Measurements from ENCODE around the gene ADARB2.
"Not testable (repeated sequence)": the region's sequence is repeated elsewhere in the genome, so short reads cannot be mapped to it uniquely, and the experiment has no call there.

Gene ADARB2

DNA sequence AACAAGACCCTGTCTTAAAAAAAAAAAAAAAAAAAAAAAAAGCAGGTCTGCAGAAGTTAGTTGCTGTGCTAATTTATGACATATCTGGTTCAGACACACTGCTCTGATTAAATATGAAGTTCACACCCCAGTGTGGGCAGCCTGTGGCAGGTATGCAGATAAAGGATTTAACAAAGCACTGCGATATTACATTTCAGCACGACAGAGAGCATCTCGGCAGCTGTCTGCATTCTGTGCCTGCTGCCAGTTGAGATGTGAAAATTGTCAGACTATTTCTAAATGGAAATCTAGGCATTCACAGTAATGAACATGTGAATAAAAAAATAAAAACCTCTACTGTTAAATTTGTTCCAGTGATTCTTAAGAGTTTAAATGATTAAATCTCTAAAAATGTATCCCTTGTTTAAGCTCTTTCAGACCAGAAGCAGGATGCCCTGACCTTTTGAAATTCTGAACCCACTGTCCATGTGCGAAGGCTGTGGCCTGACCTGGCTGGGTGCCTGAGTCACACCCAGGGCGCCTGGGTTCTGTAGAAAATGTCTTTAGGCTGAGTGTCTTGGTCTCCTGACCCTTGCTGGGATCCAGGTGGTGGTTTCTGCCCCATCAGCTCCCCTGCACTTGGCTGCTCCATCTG, 408.2 kb downstream of the ADARB2 start:
- TF ChIP-seq, protein P1, sequence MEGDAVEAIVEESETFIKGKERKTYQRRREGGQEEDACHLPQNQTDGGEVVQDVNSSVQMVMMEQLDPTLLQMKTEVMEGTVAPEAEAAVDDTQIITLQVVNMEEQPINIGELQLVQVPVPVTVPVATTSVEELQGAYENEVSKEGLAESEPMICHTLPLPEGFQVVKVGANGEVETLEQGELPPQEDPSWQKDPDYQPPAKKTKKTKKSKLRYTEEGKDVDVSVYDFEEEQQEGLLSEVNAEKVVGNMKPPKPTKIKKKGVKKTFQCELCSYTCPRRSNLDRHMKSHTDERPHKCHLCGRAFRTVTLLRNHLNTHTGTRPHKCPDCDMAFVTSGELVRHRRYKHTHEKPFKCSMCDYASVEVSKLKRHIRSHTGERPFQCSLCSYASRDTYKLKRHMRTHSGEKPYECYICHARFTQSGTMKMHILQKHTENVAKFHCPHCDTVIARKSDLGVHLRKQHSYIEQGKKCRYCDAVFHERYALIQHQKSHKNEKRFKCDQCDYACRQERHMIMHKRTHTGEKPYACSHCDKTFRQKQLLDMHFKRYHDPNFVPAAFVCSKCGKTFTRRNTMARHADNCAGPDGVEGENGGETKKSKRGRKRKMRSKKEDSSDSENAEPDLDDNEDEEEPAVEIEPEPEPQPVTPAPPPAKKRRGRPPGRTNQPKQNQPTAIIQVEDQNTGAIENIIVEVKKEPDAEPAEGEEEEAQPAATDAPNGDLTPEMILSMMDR (IDR thresholded peaks at IDR 0.05; ENCODE audit: control extremely low read depth, extremely low read depth, low read depth, missing control alignments), result no peak
- CTCF ChIA-PET, result no interaction called here

GRCh38 chr10:1328161-1328823, 409.0 kb downstream of the ADARB2 start:
- no peak for DNase-seq (ENCODE audit: extremely low spot score)
- POLR2A ChIA-PET, result no interaction called here
- TF ChIP-seq, protein P1 (IDR thresholded peaks at IDR 0.05; ENCODE audit: control extremely low read depth, extremely low read depth, low read depth, missing control alignments), result no peak
- CTCF ChIA-PET, result no interaction called here

More for the DNA sequence above, 408.2 kb downstream of the ADARB2 start:
- POLR2A ChIA-PET, result no interaction called here
- no peak for DNase-seq (ENCODE audit: extremely low spot score)

GRCh38 chr10:1327759-1328158, 409.6 kb downstream of the ADARB2 start:
- ChIA-PET POLR2A (no interaction called here), CTCF (no interaction called here)
- no peak for DNase-seq (ENCODE audit: extremely low spot score)
- TF ChIP-seq, protein P1 (IDR thresholded peaks at IDR 0.05; ENCODE audit: control extremely low read depth, extremely low read depth, low read depth, missing control alignments), result no peak

GRCh38 chr10:1326514-1326913, 410.8 kb downstream of the ADARB2 start:
- POLR2A ChIA-PET; CTCF ChIA-PET; DNase-seq (ENCODE audit: extremely low spot score): not testable (repeated sequence)

GRCh38 chr10:1324903-1325302, 412.4 kb downstream of the ADARB2 start:
- ChIA-PET POLR2A (no interaction called here), CTCF (no interaction called here)
- TF ChIP-seq, protein P1 (IDR thresholded peaks at IDR 0.05; ENCODE audit: control extremely low read depth, extremely low read depth, low read depth, missing control alignments), result no peak
- DNase-seq (ENCODE audit: extremely low spot score), result no peak

DNA sequence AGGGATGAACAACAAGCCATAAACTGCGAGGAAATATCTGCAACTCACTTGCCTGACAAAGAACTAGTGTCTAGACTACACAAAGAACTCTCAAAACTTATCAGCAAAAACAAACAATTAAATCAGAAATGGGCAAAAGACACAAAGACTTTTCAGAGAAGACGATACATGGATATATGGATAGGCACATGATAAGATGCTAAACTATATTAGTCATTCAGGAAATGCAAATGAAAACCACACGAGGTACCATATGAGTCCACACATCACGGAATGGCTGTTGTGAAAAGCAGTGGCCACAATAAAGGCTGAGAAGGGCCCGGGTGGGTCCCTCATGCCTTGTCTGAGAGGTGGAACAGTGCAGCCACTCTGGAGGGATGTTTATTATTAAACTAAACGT, 413.4 kb downstream of the ADARB2 start:
- CTCF ChIA-PET, result no interaction called here

DNA sequence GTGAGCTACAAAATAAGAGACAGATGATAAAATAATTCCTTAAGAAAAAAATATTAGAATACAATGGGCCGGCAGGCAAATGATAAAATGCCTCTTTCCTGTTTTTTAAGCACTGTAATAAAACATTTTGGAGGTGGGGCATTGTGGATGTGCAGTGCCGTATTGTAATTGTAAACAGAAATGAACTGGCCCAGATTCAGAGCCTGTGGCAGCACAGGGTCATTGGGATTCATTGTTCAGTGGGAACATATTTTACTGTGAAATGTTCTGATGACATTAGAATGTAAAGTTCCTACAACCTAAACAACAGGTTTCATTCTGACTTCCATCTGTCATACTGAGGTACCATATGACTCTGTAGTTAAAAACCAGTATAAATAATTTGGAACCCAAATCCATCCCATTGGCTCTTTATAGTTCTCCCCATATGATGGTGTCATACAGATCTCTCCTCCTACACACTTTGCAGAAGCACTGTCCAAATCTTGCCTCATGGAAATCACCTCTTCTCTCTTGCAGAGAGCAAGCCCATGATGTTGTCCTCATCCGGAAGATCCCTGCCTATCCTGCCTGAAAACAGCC, 416.5 kb downstream of the ADARB2 start:
- TF ChIP-seq, protein P1 (IDR thresholded peaks at IDR 0.05; ENCODE audit: control extremely low read depth, extremely low read depth, low read depth, missing control alignments), result no peak
- no peak for DNase-seq (ENCODE audit: extremely low spot score)
- CTCF ChIA-PET, result no interaction called here
- POLR2A ChIA-PET, result no interaction called here

More for the DNA sequence above, 413.4 kb downstream of the ADARB2 start:
- POLR2A ChIA-PET, result no interaction called here
- TF ChIP-seq, protein P1 (IDR thresholded peaks at IDR 0.05; ENCODE audit: control extremely low read depth, extremely low read depth, low read depth, missing control alignments), result no peak
- DNase-seq (ENCODE audit: extremely low spot score), result no peak

Data from GM10248 (cell line).